Tibial nerve (tissue), 4 donors: ENCODE data around the gene GRHL1.

Experiments
- CTCF ChIP-seq, 5 experiments: fragments of 200-600 bp in 3 of 5; fragments of 450-650 bp in 2 of 5; sonication (generic) in 3 of 5; IDR thresholded peaks; one replicate each; pipeline ENCODE4 v1.5.1; 2016 to 2019; ENCODE audit warnings: antibody characterized with exemption in 5 of 5, mild to moderate bottlenecking in 3 of 5, moderate library complexity in 2 of 5
- EP300 ChIP-seq, 2 donors: sonication (generic); formaldehyde crosslinking; IDR thresholded peaks; one replicate each; pipeline ENCODE4 v1.6.1; 2017; ENCODE audit warnings: antibody characterized with exemption in 2 of 2, mild to moderate bottlenecking in 1 of 2
- POLR2A ChIP-seq, 2 donors: fragments of 450-650 bp; IDR thresholded peaks; one replicate each; pipeline ENCODE4 v1.6.1; 2017; ENCODE audit warnings: antibody characterized with exemption in 2 of 2, mild to moderate bottlenecking in 2 of 2, moderate library complexity in 2 of 2

- TF ChIP-seq POLR2A (IDR thresholded peaks at IDR 0.05), result no peak
- TF ChIP-seq CTCF (IDR thresholded peaks at IDR 0.05), result no peak
- no peak for TF ChIP-seq EP300 (IDR thresholded peaks at IDR 0.05)
Observed at GRCh38 chr2:10035053-10035422, 83.5 kb downstream of the GRHL1 start.
